ENCODE measurements around the gene BST1. TPM values are rescaled to one million over a fixed set of nuclear protein-coding genes. Genes with fewer than 3 reads are reported as not detected.
A peak's percentile ranks its signal among the peaks of the same experiment; 100 is the strongest.

The BST1 gene
- total and polyA plus RNA-seq, 2 donors (not counting 3 experiments of a cell fraction or from before 2014, with no cell fraction given), result 10.7 to 14.0 TPM

GRCh38 chr4:15690020-15690809 is 12.7 kb upstream of the BST1 start:
- ChIA-PET CTCF (interaction anchor here (0.5 to 1.7 kb wide), 3 partner anchors 16 to 116 kb away, joined by 3 read pairs; no protein-coding TSS in a partner anchor), POLR2A (no interaction called here)
- dilution Hi-C loops (cut with MboI; ENCODE audit: extremely low pct_ligation_motif_present, low sequenced_read_pairs), result no loop called here
- Histone ChIP-seq H3K27me3 (ENCODE audit: control insufficient read depth in 2 of 2, insufficient read depth in 2 of 2, low read length in 2 of 2) (no peaks in the 10 kb centered on the region), H3K36me3 (ENCODE audit: control insufficient read depth in 2 of 2, extremely low read depth in 1 of 2, insufficient read depth in 2 of 2, low read length in 2 of 2) (peaks cover 0 to 6% of the 10 kb centered on the region in 2 experiments), H3K4me3 (replicated peaks in 1 of 3; ENCODE audit: insufficient read depth in 1 of 3, low read depth in 1 of 3, low read length in 3 of 3) (no peak overlapping the region), H2AFZ (ENCODE audit: low read depth, low read length) (no peak overlapping the region), H3K9ac (replicated peaks; ENCODE audit: extremely low read depth, insufficient read depth, low read length) (peak overlapping the region; percentile 64), H3K4me1 (ENCODE audit: control insufficient read depth, extremely low read depth, insufficient read depth, low read length) (peaks cover 29% of the 10 kb centered on the region), H3K9me1 (replicated peaks; ENCODE audit: control insufficient read depth, extremely low read depth, insufficient read depth, low read length) (no peaks in the 10 kb centered on the region), H3K79me2 (ENCODE audit: control insufficient read depth, insufficient read depth, low read length) (peaks cover under 1% of the 10 kb centered on the region), H3K9me3 (replicated peaks; ENCODE audit: control insufficient read depth, insufficient read depth, low read length) (no peaks in the 10 kb centered on the region), H3K4me2 (ENCODE audit: insufficient read depth, low read length) (peak overlapping the region; percentile 53), H3K27ac (ENCODE audit: insufficient read depth, low read depth, low read length) (peak overlapping the region; percentile 82), H4K20me1 (replicated peaks; ENCODE audit: control insufficient read depth, extremely low read depth, insufficient read depth, low read length) (no peaks in the 10 kb centered on the region)
- intact Hi-C loops (cut with micrococcal nuclease), result loop anchor here (1.0 kb wide), 3 partner anchors 9 to 37 kb away; partner anchors contain the start of gene FAM200B
- FAIRE-seq (peak; percentile 69), DNase-seq (ENCODE audit: low read depth, low spot score) (peak; percentile 68)
- BruUV-seq (replicated peaks), result TSS peak; percentile 93
- TF ChIP-seq FOS (IDR thresholded peaks at IDR 0.05; ENCODE audit: borderline replicate concordance, insufficient read depth, low read length) (peak; percentile 63), POLR2AphosphoS5 (IDR thresholded peaks at IDR 0.05; ENCODE audit: insufficient read depth, low read depth, low read length) (peak; percentile 52), CTCF (IDR thresholded peaks at IDR 0.05; ENCODE audit: extremely low read depth in 1 of 2, insufficient read depth in 1 of 2, low read depth in 1 of 2, low read length in 2 of 2) (no peak), MAX (IDR thresholded peaks at IDR 0.05; ENCODE audit: insufficient read depth, insufficient read length) (no peak), POLR2A (IDR thresholded peaks at IDR 0.05; ENCODE audit: low read depth, low read length) (no peak), GATA2 (IDR thresholded peaks at IDR 0.05; ENCODE audit: insufficient read depth, insufficient read length, low read depth, low read length) (peak; percentile 81), EZH2 (IDR thresholded peaks at IDR 0.05; ENCODE audit: borderline replicate concordance, low read depth, low read length, severe bottlenecking) (no peak), MYC (IDR thresholded peaks at IDR 0.05; ENCODE audit: low read depth, low read length) (no peak), JUN (IDR thresholded peaks at IDR 0.05; ENCODE audit: borderline replicate concordance, insufficient read depth, insufficient read length, low read depth) (peak; percentile 79)
